Fibroblast of peridontal ligament (primary cell): ENCODE data around the gene ARHGAP20.

Experiments used
- DNase-seq: peaks from one replicate; pipeline ENCODE4 v3.0.0-alpha.2; 2010; ENCODE audit errors: extremely low read depth

Gene ARHGAP20

GRCh38 chr11:110614031-110614430 lies 98.2 kb downstream of the ARHGAP20 start:
- DNase-seq = no peak

GRCh38 chr11:110613197-110613918 lies 98.9 kb downstream of the ARHGAP20 start:
- peak; percentile 12 for DNase-seq

- DNase-seq = no peak
These were observed 105.8 kb downstream of the ARHGAP20 start for GRCh38 chr11:110606415-110606814.

GRCh38 chr11:110601936-110602335 lies 110.3 kb downstream of the ARHGAP20 start:
- DNase-seq = no peak

GRCh38 chr11:110600322-110600721 lies 111.9 kb downstream of the ARHGAP20 start:
- no peak for DNase-seq

- DNase-seq = no peak
These were observed 113.0 kb downstream of the ARHGAP20 start for GRCh38 chr11:110599207-110599606.

- no peak for DNase-seq
These were observed 113.5 kb downstream of the ARHGAP20 start for GRCh38 chr11:110598725-110599124.

GRCh38 chr11:110587972-110588371 lies 124.3 kb downstream of the ARHGAP20 start:
- peak; percentile 16 for DNase-seq

- no peak for DNase-seq
These were observed 125.1 kb downstream of the ARHGAP20 start for GRCh38 chr11:110587129-110587528.

GRCh38 chr11:110584150-110584549 lies 128.1 kb downstream of the ARHGAP20 start:
- no peak for DNase-seq

- DNase-seq = no peak
These were observed 129.4 kb downstream of the ARHGAP20 start for GRCh38 chr11:110582728-110583432.

- DNase-seq = no peak
These were observed 131.7 kb downstream of the ARHGAP20 start for GRCh38 chr11:110580571-110580970.

GRCh38 chr11:110573411-110573810 lies 138.8 kb downstream of the ARHGAP20 start:
- peak; percentile 6 for DNase-seq

GRCh38 chr11:110571081-110571720 lies 141.0 kb downstream of the ARHGAP20 start:
- DNase-seq = no peak

- DNase-seq = no peak
These were observed 145.7 kb downstream of the ARHGAP20 start for GRCh38 chr11:110566577-110566976.

- DNase-seq = peak; percentile 3
These were observed 146.6 kb downstream of the ARHGAP20 start for GRCh38 chr11:110565357-110566336.

- DNase-seq = no peak
These were observed 147.4 kb downstream of the ARHGAP20 start for GRCh38 chr11:110564676-110565356.

- DNase-seq = no peak
These were observed 167.5 kb downstream of the ARHGAP20 start for GRCh38 chr11:110544779-110545178.

- no peak for DNase-seq
These were observed 174.1 kb downstream of the ARHGAP20 start for GRCh38 chr11:110538154-110538553.

- DNase-seq = no peak
These were observed 181.1 kb downstream of the ARHGAP20 start for GRCh38 chr11:110530900-110531741.
